GM12873 (cell line): ENCODE results near the gene ANKRD33.

Source experiments
- TF ChIP-seq, protein P1 (sequence below): IDR thresholded peaks from 2 replicates; pipeline ENCODE4 v1.5.1; 2012; ENCODE audit warnings: low read depth, mild to moderate bottlenecking, moderate library complexity, low read length, control low read depth; ENCODE audit not compliant: insufficient read depth; ENCODE audit errors: missing control alignments

Gene ANKRD33

DNA sequence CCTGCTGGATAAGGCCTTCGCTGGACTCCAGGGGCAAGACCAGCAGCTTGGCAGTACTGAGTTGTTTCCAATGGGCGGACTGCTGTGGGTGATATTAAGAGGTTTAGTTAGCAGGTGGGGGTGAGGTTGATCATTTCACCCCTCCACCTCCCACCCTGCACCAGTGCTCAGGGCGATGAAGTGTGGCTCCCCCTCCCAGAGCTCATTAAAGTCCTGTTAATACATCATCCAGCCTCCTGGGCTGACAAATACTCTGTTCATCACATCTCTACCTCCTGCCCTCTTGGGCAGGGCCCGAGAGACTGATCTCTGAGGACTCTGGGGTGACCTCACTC lies 37.0 kb upstream of the ANKRD33 start:
- TF ChIP-seq, protein P1, sequence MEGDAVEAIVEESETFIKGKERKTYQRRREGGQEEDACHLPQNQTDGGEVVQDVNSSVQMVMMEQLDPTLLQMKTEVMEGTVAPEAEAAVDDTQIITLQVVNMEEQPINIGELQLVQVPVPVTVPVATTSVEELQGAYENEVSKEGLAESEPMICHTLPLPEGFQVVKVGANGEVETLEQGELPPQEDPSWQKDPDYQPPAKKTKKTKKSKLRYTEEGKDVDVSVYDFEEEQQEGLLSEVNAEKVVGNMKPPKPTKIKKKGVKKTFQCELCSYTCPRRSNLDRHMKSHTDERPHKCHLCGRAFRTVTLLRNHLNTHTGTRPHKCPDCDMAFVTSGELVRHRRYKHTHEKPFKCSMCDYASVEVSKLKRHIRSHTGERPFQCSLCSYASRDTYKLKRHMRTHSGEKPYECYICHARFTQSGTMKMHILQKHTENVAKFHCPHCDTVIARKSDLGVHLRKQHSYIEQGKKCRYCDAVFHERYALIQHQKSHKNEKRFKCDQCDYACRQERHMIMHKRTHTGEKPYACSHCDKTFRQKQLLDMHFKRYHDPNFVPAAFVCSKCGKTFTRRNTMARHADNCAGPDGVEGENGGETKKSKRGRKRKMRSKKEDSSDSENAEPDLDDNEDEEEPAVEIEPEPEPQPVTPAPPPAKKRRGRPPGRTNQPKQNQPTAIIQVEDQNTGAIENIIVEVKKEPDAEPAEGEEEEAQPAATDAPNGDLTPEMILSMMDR = no peak

DNA sequence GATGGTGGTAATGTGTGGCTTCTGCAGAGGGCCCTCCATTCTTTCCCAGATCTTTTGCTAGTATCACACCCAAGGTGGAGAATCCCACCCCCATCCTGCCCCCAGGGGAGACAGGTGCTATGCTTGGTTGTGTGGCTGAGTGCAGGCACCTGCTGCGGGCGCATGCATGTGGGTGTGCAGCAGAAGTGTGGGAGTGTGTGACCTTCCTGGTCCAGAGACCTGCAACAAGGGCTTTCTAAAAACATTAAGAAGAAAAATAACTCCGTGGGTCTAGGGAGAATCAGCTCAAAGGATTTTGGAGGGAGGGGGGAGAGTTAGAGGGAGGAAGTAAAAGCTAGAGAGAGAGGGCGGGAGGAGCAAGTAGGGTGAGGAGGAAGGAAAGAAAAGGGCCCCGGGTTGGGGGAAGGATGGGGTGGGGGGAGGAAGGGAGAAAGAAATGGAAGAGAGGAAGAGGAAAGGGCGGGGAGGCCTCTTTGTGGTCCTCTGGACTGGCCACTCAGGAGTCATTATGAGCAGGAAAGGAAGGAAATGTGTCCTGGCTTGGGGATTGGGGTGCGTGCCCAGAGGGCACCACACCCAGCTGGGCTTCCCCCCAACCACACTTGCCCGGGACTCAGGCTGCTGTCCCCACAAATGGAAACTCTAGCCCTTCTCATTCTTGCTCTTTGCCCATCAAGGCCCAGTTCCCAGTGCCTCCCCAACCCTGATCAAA lies 36.3 kb upstream of the ANKRD33 start:
- TF ChIP-seq, protein P1 = no peak

DNA sequence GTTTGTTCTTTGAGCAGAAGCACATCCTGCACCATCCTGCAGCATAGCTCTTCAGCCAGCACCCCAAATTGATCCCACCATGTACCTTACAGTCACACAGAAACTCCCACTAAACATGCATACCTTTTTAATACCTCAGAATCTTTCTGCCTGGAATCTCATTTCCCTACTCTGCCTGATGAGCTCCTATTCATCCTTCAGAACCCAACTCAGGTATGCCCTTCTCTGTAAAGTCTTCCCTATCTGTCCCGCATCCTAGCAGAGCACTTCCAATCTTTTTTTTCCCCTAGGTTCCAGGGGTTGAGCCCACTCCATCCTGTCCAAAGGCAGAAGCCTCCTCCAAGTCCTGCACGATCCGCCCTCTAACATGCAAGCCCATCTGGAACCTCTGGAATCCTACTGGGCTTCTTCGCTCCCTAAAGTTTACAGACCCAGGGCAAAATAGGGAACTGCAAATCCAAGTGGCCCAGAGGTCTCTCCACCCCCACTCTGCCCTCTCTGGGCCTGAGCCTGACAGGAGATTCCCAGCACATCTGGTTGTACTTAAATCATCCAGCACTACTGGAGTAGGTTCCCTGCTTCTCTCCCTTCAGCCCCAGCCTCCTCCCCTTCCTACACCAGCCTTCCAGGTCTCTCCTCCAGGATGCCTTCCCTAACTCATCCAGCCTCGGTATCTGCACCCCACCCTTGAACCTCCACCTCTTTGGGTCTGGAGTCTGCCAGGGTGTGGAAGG lies 35.3 kb upstream of the ANKRD33 start:
- TF ChIP-seq, protein P1 = no peak

DNA sequence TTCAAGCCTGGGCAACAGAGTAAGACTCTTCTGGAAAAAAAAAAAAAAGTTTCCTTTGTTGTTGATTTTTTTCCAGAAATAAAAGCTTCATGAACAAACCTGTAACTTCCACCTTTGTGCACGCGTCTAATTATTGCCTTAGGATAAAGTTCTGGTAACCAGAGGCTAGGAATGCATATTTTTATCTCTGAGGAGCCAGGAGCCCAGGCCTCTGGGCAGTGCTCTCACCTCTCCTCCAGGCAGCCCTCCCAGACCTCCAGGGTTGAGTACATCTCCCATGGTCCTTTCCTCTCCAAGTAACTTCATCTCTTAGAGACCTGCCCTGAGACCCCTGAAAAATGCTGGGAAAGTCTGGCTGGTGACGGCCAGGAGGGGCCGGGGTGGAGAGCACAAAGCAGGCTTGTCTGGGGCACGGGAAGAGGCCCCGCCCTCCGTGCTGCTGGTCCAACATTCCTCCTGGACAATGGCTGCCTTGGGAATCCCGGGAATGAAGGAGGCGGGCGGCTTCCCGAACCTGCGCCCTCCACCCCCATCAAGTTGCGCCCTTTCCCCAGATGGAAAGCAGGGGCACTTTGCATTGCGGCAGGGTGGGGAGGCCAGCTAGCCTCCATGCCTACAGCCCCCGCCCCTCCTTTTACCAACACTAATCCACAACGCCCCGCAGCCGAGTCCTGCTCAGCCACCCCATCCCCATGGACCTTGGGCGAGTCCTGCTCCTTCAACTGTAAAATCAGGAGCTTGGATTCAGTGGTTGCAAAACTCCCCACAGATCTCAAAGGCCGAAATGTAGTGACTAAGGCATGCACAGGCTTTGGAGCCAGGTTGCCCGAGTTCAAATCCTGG lies 32.1 kb upstream of the ANKRD33 start:
- TF ChIP-seq, protein P1 = no peak

DNA sequence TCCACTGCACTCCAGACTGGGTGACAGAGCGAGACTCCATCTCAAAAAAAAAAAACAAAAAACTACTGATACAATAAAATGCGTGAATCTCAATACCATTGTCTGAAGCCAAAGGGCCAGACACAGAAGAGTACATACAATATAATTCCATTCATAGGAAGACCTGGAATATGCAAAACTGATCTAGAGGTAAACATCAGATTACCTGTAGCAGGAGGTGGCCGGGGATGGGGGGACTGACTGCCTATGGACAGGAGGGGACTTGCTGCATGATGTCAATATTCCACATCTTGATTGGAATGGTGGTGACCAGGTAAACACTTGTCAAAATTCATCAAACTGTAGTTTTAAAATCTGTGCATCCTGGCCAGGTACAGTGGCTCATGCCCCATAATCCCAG lies 26.9 kb upstream of the ANKRD33 start:
- TF ChIP-seq, protein P1 = no peak

DNA sequence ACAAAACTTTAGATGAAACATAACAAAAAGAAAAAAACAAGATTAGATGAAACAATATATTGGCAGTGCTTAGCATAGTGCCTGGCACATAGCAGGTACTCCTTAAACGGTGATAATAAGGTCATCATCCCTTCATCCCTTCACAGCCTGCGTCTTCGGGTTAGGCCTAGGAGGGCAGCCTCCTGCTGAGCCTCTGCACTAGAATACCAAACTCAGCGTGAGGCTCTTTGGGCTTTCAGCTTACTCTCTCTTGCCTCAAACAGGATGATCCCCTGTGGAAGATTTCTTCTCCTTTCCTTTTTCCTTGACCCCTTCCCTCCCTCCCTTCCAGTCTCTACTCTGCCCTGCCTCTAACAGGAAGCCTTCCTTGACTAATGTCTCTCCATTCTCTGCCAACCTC lies 25.0 kb upstream of the ANKRD33 start:
- TF ChIP-seq, protein P1 = no peak

DNA sequence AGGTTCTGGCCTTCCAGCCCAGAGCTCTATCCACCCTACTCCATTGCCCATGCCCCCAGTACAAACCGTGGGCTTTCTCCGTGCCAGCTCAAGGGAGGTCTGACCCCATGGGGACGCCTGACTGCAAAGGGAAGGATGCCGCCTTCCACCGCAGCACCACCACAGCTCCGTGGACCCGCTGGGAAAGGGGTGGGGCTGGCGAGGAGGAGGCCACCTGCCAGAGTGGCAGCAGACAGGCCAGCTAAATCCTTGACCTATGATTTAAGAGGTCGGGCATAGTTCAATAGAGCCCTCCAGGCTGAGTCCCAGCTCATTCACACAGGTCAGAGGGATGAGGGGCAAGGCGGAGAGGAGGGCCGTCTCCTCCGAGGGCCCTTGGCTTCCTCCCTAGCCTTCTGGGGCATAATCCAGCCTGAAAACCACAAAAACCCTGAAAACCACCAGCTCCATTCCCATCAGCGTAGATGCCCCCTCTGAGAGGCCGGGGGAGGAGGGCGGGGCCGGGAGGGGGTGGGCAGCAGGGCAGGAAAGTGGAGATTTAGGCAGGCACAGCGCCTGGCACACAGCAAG lies 24.5 kb upstream of the ANKRD33 start:
- TF ChIP-seq, protein P1 = no peak
